HepG2 (cell line): ENCODE data around the gene ATG4D. TPM values are rescaled to one million over a fixed set of nuclear protein-coding genes. Genes with fewer than 3 reads are reported as not detected.
A peak's percentile ranks its signal among the peaks of the same experiment; 100 is the strongest.

Source experiments
- E2F5 ChIP-seq: sonication (generic); formaldehyde crosslinking; conservative IDR thresholded peaks from 2 replicates; pipeline ENCODE4 v1.4.0; 2020; ENCODE audit warnings: missing genetic modification reagents
- HCFC1 ChIP-seq: fragments of 150-350 bp; IDR thresholded peaks from 2 replicates; pipeline ENCODE4 v1.6.1; 2014; ENCODE audit warnings: low read depth, low read length
- HOXA3 ChIP-seq: sonication (generic); formaldehyde crosslinking; IDR thresholded peaks from 2 replicates; pipeline ENCODE4 v1.5.0; 2020; ENCODE audit warnings: missing genetic modification reagents
- PRDM15 ChIP-seq: sonication (generic); formaldehyde crosslinking; IDR thresholded peaks from 2 replicates; pipeline ENCODE4 v1.4.0; 2020; ENCODE audit warnings: missing genetic modification reagents
- RAD21 ChIP-seq: fragments of 450-650 bp; formaldehyde crosslinking; IDR thresholded peaks from 2 replicates; pipeline ENCODE4 v1.5.0; 2020; ENCODE audit warnings: mild to moderate bottlenecking
- REST ChIP-seq, 2 experiments: IDR thresholded peaks; 2 replicates each; pipeline ENCODE4 v1.6.1; 2011 to 2012; ENCODE audit warnings: low read length in 2 of 2, borderline replicate concordance in 1 of 2, low read depth in 1 of 2, mild to moderate bottlenecking in 1 of 2, moderate library complexity in 1 of 2
- SKI ChIP-seq: fragments of 450-650 bp; IDR thresholded peaks from one replicate; pipeline ENCODE4 v1.6.1; 2018; ENCODE audit warnings: mild to moderate bottlenecking; ENCODE audit not compliant: partially characterized antibody
- TERF1 ChIP-seq: sonication (generic); formaldehyde crosslinking; IDR thresholded peaks from 2 replicates; pipeline ENCODE4 v1.8.0; 2022; ENCODE audit warnings: mild to moderate bottlenecking, missing genetic modification reagents, moderate library complexity
- ZFP36L1 ChIP-seq: sonication (generic); formaldehyde crosslinking; IDR thresholded peaks from 2 replicates; pipeline ENCODE4 v1.8.0; 2022; ENCODE audit warnings: mild to moderate bottlenecking, missing genetic modification reagents, moderate library complexity
- ZGPAT ChIP-seq: IDR thresholded peaks from 2 replicates; pipeline ENCODE4 v1.6.1; 2016; ENCODE audit warnings: mild to moderate bottlenecking
- ZHX1 ChIP-seq: sonication (generic); formaldehyde crosslinking; IDR thresholded peaks from 2 replicates; pipeline ENCODE4 v1.8.1; 2022; ENCODE audit warnings: low read depth, mild to moderate bottlenecking, missing genetic modification reagents
- ZNF354B ChIP-seq: sonication (generic); formaldehyde crosslinking; IDR thresholded peaks from 2 replicates; pipeline ENCODE4 v1.8.0; 2022; ENCODE audit warnings: mild to moderate bottlenecking, missing genetic modification reagents
- ZNF589 ChIP-seq: sonication (generic); formaldehyde crosslinking; conservative IDR thresholded peaks from 2 replicates; pipeline ENCODE4 v1.8.0; 2022; ENCODE audit warnings: mild to moderate bottlenecking, moderate library complexity, missing genetic modification reagents
- ZNF607 ChIP-seq: sonication (generic); formaldehyde crosslinking; IDR thresholded peaks from 2 replicates; pipeline ENCODE4 v1.5.1; 2020; ENCODE audit warnings: missing genetic modification reagents, mild to moderate bottlenecking, borderline replicate concordance
- ZSCAN25 ChIP-seq: sonication (generic); formaldehyde crosslinking; IDR thresholded peaks from 2 replicates; pipeline ENCODE4 v1.8.0; 2022; ENCODE audit warnings: mild to moderate bottlenecking, missing genetic modification reagents
- polyA plus RNA-seq, 8 experiments: library from polyadenylated mRNA; depleted of rRNA in 3 of 8; stranded (reverse) in 7 of 8; unstranded in 1 of 8; fragments of >200 nt; fragmentation: Illumina TruSeq in 4 of 8; extraction: Trizol in 4 of 8; gene quantifications; 2 replicates each; pipeline versions ENCODE4 v1.2.1 to v1.2.3, GENCODE V29; 2011 to 2016; ENCODE audit warnings: low read depth in 4 of 8, missing spikeins in 1 of 8, mixed read lengths in 1 of 8; ENCODE audit not compliant: insufficient read depth in 1 of 8
- total RNA-seq, 5 experiments: library from RNA; depleted of rRNA; stranded (reverse); fragments of >200 nt; fragmentation: Illumina TruSeq; extraction: Trizol; gene quantifications; 2 replicates each; pipeline ENCODE4 v1.2.3, GENCODE V29; 2016; ENCODE audit warnings: low read depth in 1 of 5

Gene ATG4D
- total and polyA plus RNA-seq, 2 of the 13 experiments (the other 11 are each of a cell fraction or from before 2014, with no cell fraction given), result 17.8 to 19.0 TPM

GRCh38 chr19:10502524-10503001 is 41.1 kb upstream of the ATG4D start (continued):
- TF ChIP-seq TERF1 (CRISPR knock-in tag) (no peak), ZFP36L1 (CRISPR knock-in tag) (no peak), ZHX1 (CRISPR knock-in tag) (peak; percentile 87), ZNF607 (CRISPR knock-in tag) (peak; percentile 80), E2F5 (CRISPR knock-in tag) (peak; percentile 59), ZNF589 (CRISPR knock-in tag) (peak; percentile 94), HCFC1 (peak; percentile 35; the same call in 1 of the 2 replicates), RAD21 (CRISPR knock-in tag) (peak; percentile 18; the same call in 1 of the 2 replicates), ZGPAT (CRISPR knock-in tag) (no peak; the same call in none of the 2 replicates), ZSCAN25 (CRISPR knock-in tag) (peak; percentile 88), SKI (peak; percentile 73), HOXA3 (CRISPR knock-in tag) (peak; percentile 97), PRDM15 (CRISPR knock-in tag) (no peak), REST (IDR thresholded peaks at IDR 0.05; ENCODE audit: borderline replicate concordance in 1 of 2, low read depth in 1 of 2, low read length in 2 of 2) (0 out of 4 replicates have a peak, but pooled peaks of 1 of the 2 experiments have one; percentile 51), ZNF354B (no peak)
